DLD1 (cell line): ENCODE measurements around the gene TBCE.

Experiments used
- in situ Hi-C: cut with HindIII; loops from 2 replicates; pipeline ENCODE4 v1.10.0; 2017; ENCODE audit warnings: low sequenced_read_pairs

The TBCE gene

DNA sequence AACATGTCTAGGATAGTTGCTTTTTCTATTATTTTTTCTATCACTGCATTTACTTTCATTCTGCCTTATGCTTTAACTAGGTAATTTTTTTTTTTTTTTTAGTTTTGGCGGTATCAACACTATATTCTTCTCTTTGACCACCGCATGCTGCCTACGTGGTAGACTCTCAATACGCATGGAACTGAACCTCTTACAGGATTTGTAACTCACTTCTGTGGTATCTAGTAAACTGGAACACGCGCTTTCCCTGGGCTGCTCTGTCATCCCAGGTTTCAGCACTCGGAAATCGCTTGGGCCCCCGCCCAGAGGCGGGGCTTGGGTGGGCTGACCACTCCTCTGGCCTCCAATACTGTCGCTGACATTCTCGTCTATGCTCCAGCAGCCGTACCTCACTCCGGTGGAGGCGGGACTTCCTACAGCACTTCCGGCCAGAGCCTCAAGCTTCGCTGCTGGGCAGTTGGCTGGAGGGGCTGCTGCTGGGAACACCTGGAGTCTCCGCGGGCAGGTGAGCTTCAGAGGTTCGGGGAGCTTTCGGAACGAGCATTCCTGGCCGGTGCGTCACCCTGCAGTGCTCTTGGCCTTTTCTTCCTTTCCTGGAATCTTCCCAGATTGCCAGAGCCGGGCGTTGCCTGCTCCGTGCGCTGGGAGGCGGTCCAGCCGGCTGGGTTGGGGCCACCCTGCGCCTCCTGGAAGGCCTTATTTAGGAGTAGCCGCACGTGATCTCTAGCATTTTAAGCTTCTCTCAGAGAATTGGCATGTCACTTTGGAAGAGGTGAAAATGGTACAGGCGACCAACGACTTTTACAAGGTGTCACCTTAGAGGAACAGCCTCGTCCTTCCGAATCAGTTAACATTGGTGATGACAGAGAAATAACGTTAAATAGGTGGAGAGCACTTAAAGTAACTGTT is at the start of gene TBCE:
TBCE (plus strand) TSS at position 428 of the 909 bp plus-strand sequence. CDS start 12,623 bp downstream, outside the sequence.
- in situ Hi-C loops: no loop called here

DNA sequence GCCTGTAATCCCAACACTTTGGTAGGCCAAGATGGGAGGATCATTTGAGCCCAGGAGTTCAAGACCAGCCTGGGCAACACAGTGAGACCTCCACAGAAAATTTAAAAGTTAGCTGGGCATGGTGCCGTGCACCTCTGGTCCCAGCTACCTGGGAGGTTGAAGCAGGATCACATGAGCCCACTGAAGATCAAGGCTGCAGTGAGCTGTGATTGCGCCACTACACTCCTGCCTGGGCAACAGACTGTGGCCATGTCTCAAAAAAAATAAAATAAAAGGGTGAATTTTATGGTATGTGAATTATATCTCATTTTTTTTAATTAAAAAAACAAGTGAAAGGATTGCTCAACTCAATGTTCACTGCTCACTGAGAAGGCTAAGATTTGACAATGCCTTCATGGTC is 48.0 kb upstream of the TBCE start:
- in situ Hi-C loops: no loop called here

GRCh38 chr1:235320521-235321179 is 46.6 kb upstream of the TBCE start:
- in situ Hi-C loops: no loop called here

- in situ Hi-C loops: no loop called here
Observed at GRCh38 chr1:235324296-235324695, 42.9 kb upstream of the TBCE start.

DNA sequence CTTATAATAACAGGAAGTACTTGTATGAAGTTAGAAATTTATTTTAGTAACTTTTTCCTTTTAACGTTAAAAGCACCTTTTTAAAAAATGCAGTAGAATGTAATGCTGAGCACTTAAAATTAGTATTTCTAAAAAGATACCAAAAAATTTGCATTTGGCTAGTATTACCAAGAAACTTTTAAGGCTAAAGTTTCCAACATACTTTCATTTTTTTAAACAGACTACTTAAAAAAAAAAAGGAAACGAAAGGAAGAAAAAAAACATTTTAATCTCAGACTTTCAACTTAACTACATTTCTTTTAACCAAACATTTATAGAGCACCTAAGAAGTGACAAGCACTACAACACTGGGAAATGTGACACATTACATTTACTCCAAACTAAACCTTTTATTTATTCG is 42.1 kb upstream of the TBCE start:
- in situ Hi-C loops: no loop called here

DNA sequence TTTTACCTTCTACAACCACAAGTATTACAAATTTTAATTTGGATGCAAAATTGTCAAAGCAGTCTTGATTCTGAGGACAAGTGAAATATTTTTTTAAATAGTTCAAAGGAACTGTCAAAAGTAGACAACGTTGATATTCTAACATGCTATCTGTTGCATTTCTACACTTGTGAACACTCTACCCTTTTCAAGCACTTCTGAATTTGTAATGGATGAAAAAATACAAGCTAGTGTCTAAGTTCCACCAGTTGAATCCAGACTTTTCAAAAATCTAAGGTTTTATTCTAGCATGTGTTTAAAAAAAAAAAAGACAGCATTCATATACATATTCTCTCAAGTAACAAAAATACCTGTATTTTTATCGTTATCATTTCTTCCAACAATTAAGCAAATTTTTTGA is 41.4 kb upstream of the TBCE start:
- in situ Hi-C loops: no loop called here

DNA sequence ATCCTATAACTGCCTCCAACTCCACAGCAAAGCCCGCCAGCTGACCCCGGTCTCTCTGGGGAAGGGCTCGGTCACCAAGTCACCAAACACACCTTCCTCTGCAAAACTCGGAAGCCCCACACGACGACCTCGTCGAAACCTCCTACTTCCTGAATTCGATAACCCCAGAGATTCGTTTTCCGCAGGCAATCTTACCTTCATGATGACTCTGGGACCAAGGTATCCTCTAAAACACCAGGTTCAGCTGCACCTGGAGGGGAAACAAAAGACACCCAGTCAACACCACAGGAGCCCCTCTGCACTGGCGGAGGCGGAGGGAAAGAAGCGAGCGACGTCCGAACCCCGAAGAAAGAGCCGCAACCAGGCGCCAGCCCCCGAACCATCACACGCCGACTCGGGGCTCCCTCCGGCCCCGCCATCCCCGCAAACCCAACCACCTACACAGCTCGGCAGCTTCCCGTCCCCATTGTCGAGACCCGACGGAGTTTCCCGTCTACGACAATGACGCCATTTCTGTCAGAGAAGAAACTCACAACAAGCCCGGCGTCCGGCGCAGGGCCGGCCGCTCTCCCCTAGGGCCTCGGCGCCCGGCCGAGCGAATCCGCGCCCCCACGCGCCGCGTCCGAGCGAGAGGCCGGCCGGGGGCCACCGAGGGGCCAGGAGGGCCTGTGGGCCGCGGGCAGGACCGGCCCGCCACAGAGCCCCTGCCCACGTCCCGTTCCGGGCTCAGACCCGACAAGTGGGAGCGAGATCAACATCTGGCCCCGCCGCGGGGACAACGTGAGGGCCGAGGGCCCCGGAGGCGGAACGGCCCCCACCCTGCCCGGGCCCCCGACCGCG is 40.3 kb upstream of the TBCE start:
- in situ Hi-C loops: no loop called here

DNA sequence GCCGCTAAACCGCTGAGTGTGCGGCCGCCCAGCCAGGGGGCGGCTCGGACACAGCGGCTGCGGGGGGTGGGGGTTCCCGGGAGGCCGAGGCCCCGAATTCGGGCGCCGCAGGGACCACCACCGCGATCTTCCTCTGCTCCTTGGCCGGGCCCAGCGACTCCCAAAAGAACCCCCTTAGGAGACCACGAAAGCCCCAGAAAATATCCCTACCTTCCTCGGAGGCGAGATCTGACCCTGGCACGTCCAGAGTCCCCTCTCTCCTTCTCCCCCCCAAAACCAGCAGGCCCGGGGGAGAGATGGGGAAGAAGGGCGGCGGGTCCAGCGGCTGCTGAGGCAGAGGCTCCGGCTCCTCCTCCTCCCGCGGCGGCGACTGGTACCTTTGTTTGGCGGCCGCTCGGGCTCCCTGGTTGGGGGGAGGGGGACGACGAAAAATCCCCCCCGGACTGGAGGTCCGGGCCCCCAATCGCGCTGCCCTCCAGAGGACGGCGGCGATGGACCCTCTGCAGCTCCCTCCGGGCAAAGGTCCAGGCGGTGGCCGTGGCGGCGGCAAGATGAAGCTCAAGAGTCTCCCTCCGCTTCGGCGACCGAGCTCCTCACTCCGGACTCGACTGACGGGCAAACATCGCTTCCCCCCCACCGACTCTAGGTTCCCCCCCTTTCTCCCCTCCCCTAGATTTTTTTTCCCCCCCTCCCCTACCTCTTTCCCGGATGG is 39.5 kb upstream of the TBCE start, which contains the start of gene ARID4B:
ARID4B (minus strand) TSS at position 621 of the 712 bp plus-strand sequence. CDS start 1,260 bp downstream, outside the sequence.
- in situ Hi-C loops: no loop called here

DNA sequence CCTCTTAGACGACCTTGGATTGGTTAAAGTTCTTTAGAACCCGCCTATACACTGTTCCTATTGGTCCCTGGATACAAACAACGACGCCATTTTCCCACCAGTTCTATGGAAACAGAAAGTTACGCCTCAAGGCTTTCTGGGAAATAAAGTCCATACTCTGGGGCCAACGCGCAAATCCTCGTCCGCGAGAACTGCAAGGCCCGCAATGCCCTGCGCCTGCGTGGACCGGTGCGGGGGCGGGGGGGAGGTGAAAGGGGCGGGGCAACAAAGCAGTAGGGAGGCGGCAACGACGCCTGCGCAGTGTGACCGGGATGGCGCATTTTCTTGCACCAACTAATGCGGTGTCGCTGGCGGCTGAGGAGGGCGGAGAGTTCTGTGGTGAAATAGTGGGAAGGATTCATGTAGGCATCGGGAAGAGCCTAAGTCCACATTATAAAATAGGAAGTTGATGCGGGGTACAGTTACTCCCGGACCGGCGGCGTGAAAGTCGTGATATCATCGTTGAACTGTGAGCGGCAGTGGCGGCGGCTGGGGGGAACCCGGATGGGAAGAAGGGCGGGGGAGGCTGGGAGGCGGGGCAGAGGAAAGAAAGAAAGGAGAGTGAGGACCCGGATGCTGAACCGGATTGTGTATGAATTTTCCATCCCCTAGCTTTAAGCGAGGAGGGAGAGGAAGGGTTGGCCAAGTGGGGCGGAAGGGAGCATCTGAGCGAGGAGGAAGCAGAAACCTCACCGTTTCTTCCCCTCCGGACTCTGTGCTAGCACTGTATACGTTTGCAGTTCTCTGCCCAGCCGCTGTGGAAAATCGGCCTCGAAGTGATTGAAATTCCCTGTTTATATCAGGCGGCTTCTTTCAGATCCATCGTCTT is 38.7 kb upstream of the TBCE start, which contains the start of gene GGPS1:
GGPS1 (plus strand) TSS at position 300 of the 868 bp plus-strand sequence. CDS start 6,695 bp downstream, outside the sequence.
- in situ Hi-C loops: no loop called here

DNA sequence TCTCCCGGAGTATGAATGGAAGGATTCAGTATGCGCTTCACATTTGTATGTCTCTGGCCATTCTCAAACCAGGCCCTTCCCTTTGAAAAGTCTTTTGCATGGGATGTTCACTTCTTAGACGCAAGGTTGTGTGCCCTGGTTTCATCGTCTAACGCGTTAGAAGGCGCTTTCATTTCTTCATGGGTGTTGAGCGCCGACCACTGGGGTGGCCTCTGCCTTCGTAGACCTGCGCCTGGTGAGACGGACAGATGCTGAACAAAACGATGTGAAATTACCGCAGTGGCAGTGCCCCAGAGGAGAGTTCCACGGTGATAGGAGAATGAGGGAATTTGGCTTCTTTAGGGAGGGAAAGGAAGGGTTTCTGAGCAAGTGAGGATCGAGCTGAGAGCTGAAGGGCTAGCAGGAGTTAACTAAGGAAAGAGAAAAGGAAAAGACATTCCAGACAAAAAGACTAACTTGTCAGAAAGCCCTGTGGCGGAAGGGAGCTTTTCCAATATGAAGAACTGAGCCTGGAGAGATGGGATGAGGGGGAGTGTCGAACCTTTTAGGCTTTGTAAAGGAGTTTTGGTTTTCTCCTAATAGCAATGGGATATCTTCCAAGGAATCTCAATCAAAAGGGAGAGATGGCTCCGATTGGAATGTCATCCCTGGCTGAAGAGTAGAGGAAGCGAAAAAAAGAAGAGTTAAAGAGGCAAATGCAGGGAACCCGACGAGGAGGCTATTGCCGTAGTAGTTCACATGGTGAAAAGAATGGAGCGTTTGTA is 37.9 kb upstream of the TBCE start:
- in situ Hi-C loops: no loop called here

DNA sequence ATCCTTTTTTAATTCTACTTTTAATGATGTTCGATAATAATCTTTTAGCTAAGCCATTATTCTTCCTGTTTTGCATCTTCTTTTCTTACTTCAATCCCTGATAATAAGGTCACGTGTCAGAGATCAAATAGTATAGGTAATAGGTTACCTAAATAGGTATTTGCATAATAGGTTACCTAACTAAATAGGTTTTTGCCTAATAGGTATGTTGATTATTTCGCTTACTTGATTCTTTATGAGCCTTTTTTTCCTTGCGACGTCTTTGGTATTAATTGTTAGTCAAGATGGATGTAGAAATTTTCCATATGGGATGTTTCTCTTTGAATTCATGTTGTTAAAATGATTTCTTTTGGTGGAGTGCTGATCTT is 36.3 kb upstream of the TBCE start:
- in situ Hi-C loops: no loop called here

- in situ Hi-C loops: no loop called here
Observed at GRCh38 chr1:235331401-235331800, 35.8 kb upstream of the TBCE start.

DNA sequence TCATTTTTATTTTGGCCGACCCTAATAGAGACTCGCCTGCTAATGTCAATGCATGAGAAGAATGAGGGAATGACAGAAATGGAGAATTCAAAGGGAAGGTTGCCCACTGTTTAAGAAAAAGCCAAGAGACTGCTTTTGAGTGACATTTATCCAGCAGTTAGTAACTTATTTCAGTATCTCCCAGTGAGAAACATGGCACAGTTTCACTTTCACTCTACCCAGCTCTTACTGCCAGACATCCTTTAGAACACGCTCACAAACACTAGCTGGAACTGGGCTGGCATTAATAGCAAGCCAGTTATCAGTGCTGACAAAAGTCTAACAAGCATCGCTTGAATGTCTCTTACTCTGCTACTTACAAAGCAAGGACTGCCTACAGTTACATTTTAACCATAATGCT is 30.3 kb upstream of the TBCE start:
- in situ Hi-C loops: no loop called here

GRCh38 chr1:235339746-235340145 is 27.5 kb upstream of the TBCE start:
- in situ Hi-C loops: no loop called here

- in situ Hi-C loops: no loop called here
Observed at GRCh38 chr1:235341334-235341733, 25.9 kb upstream of the TBCE start.

DNA sequence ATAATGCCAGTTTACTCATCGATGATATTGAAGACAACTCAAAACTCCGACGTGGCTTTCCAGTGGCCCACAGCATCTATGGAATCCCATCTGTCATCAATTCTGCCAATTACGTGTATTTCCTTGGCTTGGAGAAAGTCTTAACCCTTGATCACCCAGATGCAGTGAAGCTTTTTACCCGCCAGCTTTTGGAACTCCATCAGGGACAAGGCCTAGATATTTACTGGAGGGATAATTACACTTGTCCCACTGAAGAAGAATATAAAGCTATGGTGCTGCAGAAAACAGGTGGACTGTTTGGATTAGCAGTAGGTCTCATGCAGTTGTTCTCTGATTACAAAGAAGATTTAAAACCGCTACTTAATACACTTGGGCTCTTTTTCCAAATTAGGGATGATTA is 25.2 kb upstream of the TBCE start:
- in situ Hi-C loops: no loop called here

DNA sequence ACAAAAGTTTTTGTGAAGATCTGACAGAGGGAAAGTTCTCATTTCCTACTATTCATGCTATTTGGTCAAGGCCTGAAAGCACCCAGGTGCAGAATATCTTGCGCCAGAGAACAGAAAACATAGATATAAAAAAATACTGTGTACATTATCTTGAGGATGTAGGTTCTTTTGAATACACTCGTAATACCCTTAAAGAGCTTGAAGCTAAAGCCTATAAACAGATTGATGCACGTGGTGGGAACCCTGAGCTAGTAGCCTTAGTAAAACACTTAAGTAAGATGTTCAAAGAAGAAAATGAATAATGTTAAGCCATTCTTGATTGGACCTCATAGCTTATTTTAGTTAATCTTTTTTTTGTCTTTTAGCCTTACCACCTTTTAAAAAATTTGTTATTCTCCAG is 24.8 kb upstream of the TBCE start:
- in situ Hi-C loops: no loop called here

GRCh38 chr1:235343726-235344125 is 23.5 kb upstream of the TBCE start:
- in situ Hi-C loops: no loop called here

DNA sequence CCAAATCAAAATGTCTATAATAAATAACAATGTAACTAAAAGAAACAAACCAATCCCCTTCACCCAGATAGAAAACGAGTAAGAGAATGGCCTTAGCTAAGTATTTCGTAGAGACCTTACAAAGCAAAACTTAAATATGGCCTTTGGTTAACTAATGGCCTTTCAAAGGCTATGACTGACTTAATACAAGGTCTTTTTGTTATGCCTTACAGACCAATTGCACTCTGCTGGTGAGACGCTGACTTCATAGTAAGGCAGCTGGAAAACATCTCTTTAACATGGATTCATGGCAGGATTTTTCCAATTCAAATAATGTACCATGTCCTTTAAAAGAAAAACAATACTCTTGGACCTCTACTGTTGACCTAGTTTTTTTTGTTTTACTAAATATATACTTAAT is 15.8 kb upstream of the TBCE start:
- in situ Hi-C loops: no loop called here
